Keratinocyte (primary cell): ENCODE measurements around the gene CCDC28B. TPM values are rescaled to one million over a fixed set of nuclear protein-coding genes. Genes with fewer than 3 reads are reported as not detected.

ENCODE experiments used
- DNase-seq: peaks from one replicate; pipeline ENCODE4 v3.0.0-alpha.2; 2011; ENCODE audit warnings: low read depth, missing footprints, low spot score
- FAIRE-seq: peaks from 2 replicates; lab custom pipeline; 2011; peaks lifted over from hg19 to GRCh38; lab: Jason Lieb, UNC
- H2AFZ ChIP-seq: 2 replicates; pipeline ENCODE4 v1.6.0; 2012; ENCODE audit warnings: low read length, control low read depth, inconsistent platforms; ENCODE audit not compliant: control insufficient read depth
- H3K27ac ChIP-seq: 2 replicates; pipeline ENCODE4 v1.5.1; 2011; ENCODE audit warnings: low read length; ENCODE audit not compliant: control insufficient read depth, insufficient read depth
- H3K27me3 ChIP-seq: 3 replicates; pipeline ENCODE4 v1.6.0; 2011; ENCODE audit warnings: low read length; ENCODE audit not compliant: control insufficient read depth, insufficient read depth; ENCODE audit errors: extremely low read depth
- H3K36me3 ChIP-seq, 2 experiments: 2 replicates in 1 of 2; 3 replicates in 1 of 2; pipeline ENCODE4 v1.5.1; 2011; ENCODE audit warnings: low read length in 2 of 2, mild to moderate bottlenecking in 1 of 2; ENCODE audit not compliant: control insufficient read depth in 2 of 2, insufficient read depth in 2 of 2; ENCODE audit errors: extremely low read depth in 1 of 2
- H3K4me1 ChIP-seq: 3 replicates; pipeline ENCODE4 v1.5.1; 2011; ENCODE audit warnings: low read length; ENCODE audit not compliant: control insufficient read depth, insufficient read depth; ENCODE audit errors: extremely low read depth
- H3K4me2 ChIP-seq: 3 replicates; pipeline ENCODE4 v1.6.0; 2011; ENCODE audit warnings: low read depth, low read length; ENCODE audit not compliant: control insufficient read depth, insufficient read depth; ENCODE audit errors: extremely low read depth
- H3K4me3 ChIP-seq, 3 experiments: fragments of 200-600 bp in 1 of 3; sonication (generic) in 1 of 3; 2 replicates in 2 of 3; 3 replicates in 1 of 3; pipeline ENCODE4 v1.5.1; 2011 to 2016; ENCODE audit warnings: low read length in 3 of 3, mild to moderate bottlenecking in 3 of 3, control low read depth in 2 of 3, inconsistent platforms in 1 of 3, low read depth in 1 of 3, mixed read lengths in 1 of 3, mixed run types in 1 of 3, moderate library complexity in 1 of 3; ENCODE audit not compliant: control insufficient read depth in 2 of 3, insufficient read depth in 2 of 3; ENCODE audit errors: extremely low read depth in 1 of 3
- H3K79me2 ChIP-seq: 2 replicates; pipeline ENCODE4 v1.6.0; 2012; ENCODE audit warnings: low read length; ENCODE audit not compliant: control insufficient read depth, insufficient read depth
- H3K9ac ChIP-seq: 3 replicates; pipeline ENCODE4 v1.6.0; 2011; ENCODE audit warnings: low read length; ENCODE audit not compliant: control insufficient read depth, insufficient read depth; ENCODE audit errors: extremely low read depth
- H3K9me1 ChIP-seq: 3 replicates; pipeline ENCODE4 v1.6.0; 2011; ENCODE audit warnings: low read length; ENCODE audit not compliant: control insufficient read depth, insufficient read depth; ENCODE audit errors: extremely low read depth
- H3K9me3 ChIP-seq: 2 replicates; pipeline ENCODE4 v1.5.1; 2012; ENCODE audit warnings: low read depth, low read length; ENCODE audit not compliant: control insufficient read depth
- H4K20me1 ChIP-seq: 3 replicates; pipeline ENCODE4 v1.6.0; 2011; ENCODE audit warnings: low read length; ENCODE audit not compliant: control insufficient read depth, insufficient read depth; ENCODE audit errors: extremely low read depth
- EZH2 ChIP-seq: IDR thresholded peaks from one replicate; pipeline ENCODE4 v1.6.1; 2012; ENCODE audit warnings: inconsistent platforms, mild to moderate bottlenecking, low read length, moderate library complexity
- dilution Hi-C: fragments of 300-500 bp; cut with MboI; formaldehyde crosslinking; loops from one replicate; pipeline ENCODE4 v1.7.0; 2020; ENCODE audit warnings: low sequenced_read_pairs; ENCODE audit not compliant: extremely low pct_ligation_motif_present
- polyA plus RNA-seq, 5 experiments: library from polyadenylated mRNA; depleted of rRNA in 3 of 5; stranded (reverse) in 3 of 5; stranded (forward) in 1 of 5; unstranded in 1 of 5; fragments of >200 nt; gene quantifications; 1 replicate in 1 of 5; 2 replicates in 3 of 5; 3 replicates in 1 of 5; pipeline versions ENCODE4 v1.2.1 to v1.2.3, GENCODE V29; 2011 to 2012; ENCODE audit warnings: missing spikeins in 2 of 5, low read depth in 1 of 5, low replicate concordance in 1 of 5
- TF ChIP-seq, protein P1 (sequence below), 3 experiments: IDR thresholded peaks in 1 of 3; conservative IDR thresholded peaks in 1 of 3; optimal IDR thresholded peaks in 1 of 3; 2 replicates in 2 of 3; 3 replicates in 1 of 3; pipeline versions ENCODE3 to v1.5.1; 2011; ENCODE audit warnings: low read length in 3 of 3, mild to moderate bottlenecking in 3 of 3, moderate library complexity in 2 of 3, control low read depth in 1 of 3, inconsistent platforms in 1 of 3; ENCODE audit not compliant: insufficient read depth in 2 of 3; ENCODE audit errors: extremely low read depth in 1 of 3

The CCDC28B gene
- polyA plus RNA-seq, 1 donor (not counting 4 experiments of a cell fraction or from before 2014, with no cell fraction given), result 3.6 TPM

DNA sequence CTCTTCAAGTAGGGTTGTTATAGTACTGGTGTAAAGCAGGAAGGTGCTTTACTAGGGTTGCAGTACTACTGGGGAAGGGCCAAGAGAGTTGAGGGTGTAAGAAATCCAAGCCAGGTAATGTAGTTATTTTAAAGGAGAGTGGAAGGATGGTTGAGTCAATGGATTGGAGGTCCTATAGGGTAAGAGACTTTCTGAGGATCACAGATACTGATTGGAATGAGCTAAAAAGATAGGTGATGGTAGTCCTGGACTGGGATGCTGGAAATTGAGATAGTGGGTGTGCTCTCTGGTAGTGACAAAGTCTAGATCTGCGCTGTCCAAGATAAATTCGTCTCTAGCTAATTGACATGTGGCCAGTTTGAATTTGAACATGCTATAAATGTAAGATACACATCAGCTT lies 13.9 kb upstream of the CCDC28B start:
- H3K36me3 ChIP-seq, result peaks cover 31 to 70% of the 10 kb centered on the region in 2 experiments
- FAIRE-seq, result no peak
- no peaks in the 10 kb centered on the region for H3K27me3 ChIP-seq
- peak overlapping the region; percentile 2 for H3K27ac ChIP-seq
- H3K4me3 ChIP-seq, result no peak overlapping the region
- peaks cover 4% of the 10 kb centered on the region for H4K20me1 ChIP-seq
- peaks cover 7% of the 10 kb centered on the region for H3K4me1 ChIP-seq
- H3K9ac ChIP-seq, result no peak overlapping the region
- H2AFZ ChIP-seq, result no peak overlapping the region
- dilution Hi-C loops, result no loop called here
- no peak overlapping the region for H3K4me2 ChIP-seq
- H3K79me2 ChIP-seq, result peaks cover 52% of the 10 kb centered on the region
- peaks cover 4% of the 10 kb centered on the region for H3K9me1 ChIP-seq
- no peak for TF ChIP-seq EZH2
- TF ChIP-seq, protein P1, sequence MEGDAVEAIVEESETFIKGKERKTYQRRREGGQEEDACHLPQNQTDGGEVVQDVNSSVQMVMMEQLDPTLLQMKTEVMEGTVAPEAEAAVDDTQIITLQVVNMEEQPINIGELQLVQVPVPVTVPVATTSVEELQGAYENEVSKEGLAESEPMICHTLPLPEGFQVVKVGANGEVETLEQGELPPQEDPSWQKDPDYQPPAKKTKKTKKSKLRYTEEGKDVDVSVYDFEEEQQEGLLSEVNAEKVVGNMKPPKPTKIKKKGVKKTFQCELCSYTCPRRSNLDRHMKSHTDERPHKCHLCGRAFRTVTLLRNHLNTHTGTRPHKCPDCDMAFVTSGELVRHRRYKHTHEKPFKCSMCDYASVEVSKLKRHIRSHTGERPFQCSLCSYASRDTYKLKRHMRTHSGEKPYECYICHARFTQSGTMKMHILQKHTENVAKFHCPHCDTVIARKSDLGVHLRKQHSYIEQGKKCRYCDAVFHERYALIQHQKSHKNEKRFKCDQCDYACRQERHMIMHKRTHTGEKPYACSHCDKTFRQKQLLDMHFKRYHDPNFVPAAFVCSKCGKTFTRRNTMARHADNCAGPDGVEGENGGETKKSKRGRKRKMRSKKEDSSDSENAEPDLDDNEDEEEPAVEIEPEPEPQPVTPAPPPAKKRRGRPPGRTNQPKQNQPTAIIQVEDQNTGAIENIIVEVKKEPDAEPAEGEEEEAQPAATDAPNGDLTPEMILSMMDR (optimal IDR thresholded peaks at IDR 0.05 in 1 of 3, IDR thresholded peaks at IDR 0.05 in 1 of 3, conservative IDR thresholded peaks at IDR 0.05 in 1 of 3; ENCODE audit: extremely low read depth in 1 of 3, insufficient read depth in 2 of 3, low read length in 3 of 3), result no peak
- no peaks in the 10 kb centered on the region for H3K9me3 ChIP-seq
- no peak for DNase-seq

DNA sequence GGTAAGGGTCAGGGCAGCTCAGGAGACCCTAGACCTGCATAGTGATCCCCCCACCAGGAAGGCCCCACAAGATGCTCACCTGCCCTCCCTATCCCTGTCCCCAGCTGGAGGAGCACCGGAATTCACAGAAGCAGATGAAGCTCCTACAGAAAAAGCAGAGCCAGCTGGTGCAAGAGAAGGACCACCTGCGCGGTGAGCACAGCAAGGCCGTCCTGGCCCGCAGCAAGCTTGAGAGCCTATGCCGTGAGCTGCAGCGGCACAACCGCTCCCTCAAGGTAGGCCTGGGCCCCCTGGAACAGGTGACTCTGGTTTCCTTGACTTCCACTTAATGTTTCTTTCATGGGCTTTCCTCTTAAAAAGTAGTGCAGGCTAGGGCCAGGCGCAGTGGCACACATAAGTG lies 12.5 kb upstream of the CCDC28B start:
- Histone ChIP-seq H4K20me1 (peaks cover 4% of the 10 kb centered on the region), H3K4me1 (no peaks in the 10 kb centered on the region), H3K4me3 (no peak overlapping the region), H3K9me1 (peaks cover 4% of the 10 kb centered on the region), H3K9ac (no peak overlapping the region), H3K9me3 (no peaks in the 10 kb centered on the region), H3K27me3 (no peaks in the 10 kb centered on the region), H2AFZ (no peak overlapping the region), H3K36me3 (peaks cover 39 to 73% of the 10 kb centered on the region in 2 experiments), H3K4me2 (no peak overlapping the region), H3K27ac (no peak overlapping the region), H3K79me2 (peaks cover 38% of the 10 kb centered on the region)
- dilution Hi-C loops, result no loop called here
- no peak for FAIRE-seq
- TF ChIP-seq EZH2, result no peak
- TF ChIP-seq, protein P1 (optimal IDR thresholded peaks at IDR 0.05 in 1 of 3, IDR thresholded peaks at IDR 0.05 in 1 of 3, conservative IDR thresholded peaks at IDR 0.05 in 1 of 3; ENCODE audit: extremely low read depth in 1 of 3, insufficient read depth in 2 of 3, low read length in 3 of 3), result no peak
- DNase-seq, result no peak
